Endometrial microvascular endothelial cells (primary cell): ENCODE results near the gene NAIF1. TPM values are rescaled to one million over a fixed set of nuclear protein-coding genes. Genes with fewer than 3 reads are reported as not detected.
"Not testable (repeated sequence)": the region's sequence is repeated elsewhere in the genome, so short reads cannot be mapped to it uniquely, and the experiment has no call there.

ENCODE experiments used
- in situ Hi-C: cut with HindIII; loops from 2 replicates; pipeline ENCODE4 v1.10.0; 2017; ENCODE audit warnings: low sequenced_read_pairs, low pct_unique_long_range_greater_than_20kb; ENCODE audit errors: inconsistent ontology term
- total RNA-seq: library from RNA; depleted of rRNA; stranded (reverse); fragments of >200 nt; gene quantifications from one replicate; pipeline ENCODE4 v1.2.3, GENCODE V29; 2015; ENCODE audit errors: inconsistent ontology term

NAIF1 gene, protein sequence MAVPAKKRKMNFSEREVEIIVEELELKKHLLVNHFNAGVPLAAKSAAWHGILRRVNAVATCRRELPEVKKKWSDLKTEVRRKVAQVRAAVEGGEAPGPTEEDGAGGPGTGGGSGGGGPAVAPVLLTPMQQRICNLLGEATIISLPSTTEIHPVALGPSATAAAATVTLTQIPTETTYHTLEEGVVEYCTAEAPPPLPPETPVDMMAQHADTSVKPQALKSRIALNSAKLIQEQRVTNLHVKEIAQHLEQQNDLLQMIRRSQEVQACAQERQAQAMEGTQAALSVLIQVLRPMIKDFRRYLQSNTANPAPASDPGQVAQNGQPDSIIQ
- total RNA-seq: 12.9 TPM

DNA sequence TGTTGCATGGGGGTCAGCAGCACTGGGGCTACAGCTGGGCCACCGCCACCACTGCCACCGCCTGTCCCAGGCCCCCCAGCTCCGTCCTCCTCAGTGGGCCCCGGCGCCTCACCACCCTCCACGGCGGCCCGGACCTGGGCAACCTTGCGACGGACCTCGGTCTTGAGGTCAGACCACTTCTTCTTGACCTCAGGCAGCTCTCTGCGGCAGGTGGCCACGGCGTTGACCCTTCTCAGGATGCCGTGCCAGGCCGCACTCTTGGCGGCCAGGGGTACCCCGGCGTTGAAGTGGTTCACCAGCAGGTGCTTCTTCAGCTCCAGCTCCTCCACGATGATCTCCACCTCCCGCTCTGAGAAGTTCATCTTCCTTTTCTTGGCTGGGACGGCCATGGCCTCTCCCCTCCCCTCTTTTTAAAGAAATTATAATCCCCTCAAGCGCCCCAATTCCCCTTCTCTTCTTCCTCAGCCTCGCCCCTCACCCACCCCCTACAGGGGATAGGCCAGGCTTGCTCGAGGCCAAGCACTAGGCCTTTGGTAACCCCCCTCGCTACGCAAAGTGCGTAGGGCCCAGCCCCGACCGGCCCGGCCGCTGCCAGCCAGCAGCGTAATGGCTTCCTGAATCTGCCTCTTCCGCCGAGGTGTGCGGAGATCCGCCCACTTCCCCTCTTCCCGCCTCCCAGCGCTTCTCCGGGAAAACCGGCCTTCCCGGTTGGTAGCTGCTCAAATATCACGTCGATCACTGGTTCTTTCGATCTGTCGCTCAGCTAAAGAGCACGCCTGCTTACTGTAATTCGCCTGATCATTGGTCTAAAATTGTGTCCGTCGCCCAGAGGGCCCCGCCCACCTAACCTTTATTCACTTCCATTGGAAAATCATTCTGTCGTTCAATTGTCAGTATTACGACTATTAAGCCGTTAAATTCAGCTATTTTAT lies at the start of gene NAIF1:
NAIF1 (minus strand) TSS at position 608 of the 932 bp plus-strand sequence; CDS start at position 389, 219 bp downstream.
- in situ Hi-C loops: no loop called here

DNA sequence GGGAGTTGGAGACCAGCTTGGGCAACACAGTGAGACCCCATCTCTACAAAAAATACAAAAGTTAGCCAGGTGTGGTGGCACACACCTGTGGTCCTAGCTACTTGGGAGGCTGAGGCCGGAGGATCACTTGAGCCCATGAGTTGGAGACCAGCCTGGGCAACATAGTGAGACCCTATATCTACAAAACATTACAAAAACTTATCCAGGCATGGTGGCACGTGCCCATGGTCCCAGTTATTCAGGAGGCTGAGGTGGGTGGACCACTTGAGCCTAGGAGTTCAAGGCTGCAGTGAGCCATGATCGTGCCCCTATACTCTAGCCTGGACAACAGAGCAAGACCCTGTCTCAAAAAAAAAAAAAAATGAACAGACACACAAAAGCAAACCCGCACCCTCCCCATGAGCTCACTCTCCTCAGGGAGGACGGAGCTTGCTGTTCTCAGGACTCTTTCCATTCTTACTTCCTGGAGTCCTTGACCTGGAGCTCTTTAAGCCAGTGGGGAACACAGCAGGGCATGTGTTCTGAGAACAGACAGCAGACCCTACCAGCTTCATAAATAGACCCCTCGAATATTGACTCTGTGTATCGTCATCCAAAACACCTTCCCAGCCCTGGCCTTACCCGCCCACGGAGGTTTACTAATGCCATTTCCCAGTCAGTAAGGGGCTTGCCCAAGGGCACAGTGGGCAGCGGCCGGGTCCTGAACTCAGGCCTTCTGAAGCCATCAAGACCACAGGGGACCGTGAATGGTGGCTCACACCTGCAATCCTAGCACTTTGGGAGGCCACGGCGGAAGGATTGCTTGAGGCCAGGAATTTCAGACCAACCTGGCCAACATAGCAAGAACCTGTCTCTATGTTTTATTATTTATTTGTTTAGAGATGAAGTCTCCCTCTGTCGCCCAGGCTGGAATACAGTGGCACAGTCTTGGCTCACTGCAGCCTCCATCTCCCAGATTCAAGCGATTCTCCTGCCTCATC lies 49.3 kb upstream of the NAIF1 start:
- in situ Hi-C loops: no loop called here

DNA sequence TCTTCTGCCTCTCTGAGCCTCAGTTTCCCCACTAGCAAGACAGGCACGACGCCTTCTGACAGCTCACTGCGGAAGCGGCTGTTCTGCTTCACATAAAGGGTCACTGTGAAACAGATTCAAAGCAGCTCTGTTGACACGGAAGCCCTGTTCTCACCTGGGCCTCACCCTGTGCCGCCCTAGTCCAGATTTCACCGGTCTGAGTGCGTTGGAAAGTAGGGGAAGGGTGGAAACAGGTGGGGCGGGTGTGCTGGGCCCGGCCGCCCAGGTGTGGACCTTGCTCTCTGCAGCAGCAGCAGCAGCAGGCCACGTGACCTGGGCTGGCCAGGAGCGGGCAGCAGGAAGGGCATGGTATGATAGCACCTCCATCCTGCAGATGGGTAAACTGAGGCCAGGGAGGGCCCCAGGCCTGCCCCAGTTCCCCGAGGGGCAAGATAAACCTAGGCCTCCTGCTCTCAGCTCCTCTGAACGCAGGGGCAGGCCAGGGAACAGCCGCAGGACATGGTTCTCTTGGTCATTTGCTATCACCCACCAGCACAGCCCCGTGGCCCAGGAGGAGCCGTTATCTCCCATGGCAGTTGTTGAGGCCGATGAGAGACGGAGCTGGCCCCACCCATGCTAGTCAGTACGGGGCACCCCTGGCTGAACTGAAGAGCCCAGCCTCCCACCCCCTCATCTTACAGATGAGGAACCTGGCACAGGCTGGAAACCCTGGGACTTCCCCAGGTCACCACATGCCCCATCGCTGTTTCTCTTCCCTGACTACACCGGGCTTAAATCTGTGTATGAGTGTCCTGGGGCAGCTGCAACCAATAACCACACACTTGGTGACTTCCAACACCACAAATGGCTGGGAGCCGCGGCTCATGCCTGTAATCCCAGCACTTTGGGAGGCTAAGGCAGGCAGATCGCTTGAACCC lies 48.3 kb upstream of the NAIF1 start:
- in situ Hi-C loops: no loop called here

DNA sequence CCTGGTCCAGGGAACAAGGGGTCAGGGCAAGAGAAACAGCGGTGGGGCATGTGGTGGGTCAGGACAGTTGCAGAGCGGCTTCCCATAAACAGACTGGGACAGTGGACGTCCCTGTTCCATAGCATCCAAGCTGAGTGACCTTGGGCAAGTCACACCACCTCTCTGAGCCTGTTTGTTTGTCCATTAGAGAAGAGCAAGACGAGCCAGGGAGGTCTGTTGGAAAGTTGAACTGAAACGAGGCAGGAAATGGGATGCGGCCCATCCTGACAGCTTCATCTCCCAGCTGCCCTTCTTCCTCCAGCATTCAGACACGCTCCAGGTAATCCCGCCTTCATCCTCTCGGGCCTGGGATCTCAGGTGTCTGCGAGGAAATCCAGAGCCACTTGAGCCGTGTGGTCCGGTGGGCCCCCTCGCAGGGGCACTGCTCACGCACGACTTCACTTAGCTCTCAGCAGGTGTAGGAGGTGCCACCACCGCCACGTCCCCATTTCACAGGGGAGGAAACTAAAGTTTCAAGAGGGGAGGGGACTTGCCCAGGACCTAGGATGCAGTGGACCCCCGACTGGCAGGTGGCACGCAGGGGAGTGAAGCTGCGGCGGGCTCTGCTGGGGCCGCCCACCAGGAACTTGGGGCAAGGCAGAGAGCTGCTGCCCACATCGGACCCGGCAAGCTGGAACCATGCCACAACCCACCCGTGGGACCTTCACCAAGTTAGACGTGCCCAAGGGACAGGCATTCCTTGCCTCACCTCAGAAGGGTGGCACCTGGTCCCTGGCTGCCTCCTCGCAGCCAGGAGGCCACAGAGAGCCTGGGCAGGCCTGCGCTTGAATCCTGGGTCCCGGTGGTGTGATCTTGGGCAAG lies 47.4 kb upstream of the NAIF1 start:
- in situ Hi-C loops: no loop called here

DNA sequence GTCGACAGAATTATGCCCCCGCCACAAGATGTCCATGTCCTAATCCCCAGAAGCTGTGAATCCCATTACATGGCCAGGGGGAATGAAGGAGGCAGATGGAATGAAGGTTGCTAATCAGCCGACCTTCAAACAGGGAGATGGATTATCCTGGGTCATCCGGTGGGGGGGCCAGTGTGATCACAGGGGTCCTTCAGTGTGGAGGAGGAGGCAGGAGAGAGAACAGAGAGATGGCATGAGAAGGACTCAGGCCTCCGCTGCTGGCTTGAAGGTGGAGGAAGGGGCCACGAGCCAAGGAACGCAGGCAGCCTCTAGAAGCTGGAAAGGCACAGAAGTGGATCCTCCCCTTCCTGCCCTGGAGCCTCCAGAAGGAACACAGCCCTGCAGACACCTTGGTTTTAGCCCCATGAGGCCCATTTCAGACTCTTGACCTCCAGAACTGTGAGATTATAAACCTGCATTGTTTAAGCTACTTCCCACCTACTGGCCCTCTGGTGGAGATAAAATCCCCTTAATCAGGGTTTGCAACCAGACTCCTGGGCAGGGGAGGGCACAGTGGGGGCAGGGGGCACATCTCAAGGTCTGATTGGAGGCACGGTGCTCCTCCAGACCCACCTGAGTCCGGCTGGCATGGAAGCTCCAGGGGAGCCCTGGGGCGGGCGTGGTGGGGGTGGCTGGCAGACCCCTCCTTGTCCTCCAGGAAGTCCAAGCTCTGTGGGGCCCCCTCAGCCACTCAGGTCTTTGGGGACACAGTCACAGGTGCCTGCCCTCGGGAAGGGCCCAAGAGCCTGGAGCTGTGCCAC lies 46.6 kb upstream of the NAIF1 start:
- in situ Hi-C loops: no loop called here

DNA sequence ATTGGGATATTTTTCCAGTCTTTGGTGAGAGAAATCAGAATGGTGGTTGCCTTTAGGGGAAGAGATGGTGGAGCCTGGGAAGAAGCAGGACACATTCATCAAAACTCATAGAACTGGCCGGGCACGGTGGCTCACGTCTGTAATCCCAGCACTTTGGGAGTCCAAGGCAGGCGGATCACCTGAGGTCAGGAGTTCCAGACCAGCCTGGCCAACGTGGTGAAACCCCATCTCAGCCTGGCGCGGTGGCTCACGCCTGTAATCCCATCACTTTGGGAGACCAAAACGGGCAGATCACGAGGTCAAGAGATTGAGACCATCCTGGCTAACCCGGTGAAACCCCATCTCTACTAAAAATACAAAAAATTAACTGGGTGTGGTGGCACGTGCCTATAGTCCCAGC lies 44.6 kb upstream of the NAIF1 start:
- in situ Hi-C loops: not testable (repeated sequence)

DNA sequence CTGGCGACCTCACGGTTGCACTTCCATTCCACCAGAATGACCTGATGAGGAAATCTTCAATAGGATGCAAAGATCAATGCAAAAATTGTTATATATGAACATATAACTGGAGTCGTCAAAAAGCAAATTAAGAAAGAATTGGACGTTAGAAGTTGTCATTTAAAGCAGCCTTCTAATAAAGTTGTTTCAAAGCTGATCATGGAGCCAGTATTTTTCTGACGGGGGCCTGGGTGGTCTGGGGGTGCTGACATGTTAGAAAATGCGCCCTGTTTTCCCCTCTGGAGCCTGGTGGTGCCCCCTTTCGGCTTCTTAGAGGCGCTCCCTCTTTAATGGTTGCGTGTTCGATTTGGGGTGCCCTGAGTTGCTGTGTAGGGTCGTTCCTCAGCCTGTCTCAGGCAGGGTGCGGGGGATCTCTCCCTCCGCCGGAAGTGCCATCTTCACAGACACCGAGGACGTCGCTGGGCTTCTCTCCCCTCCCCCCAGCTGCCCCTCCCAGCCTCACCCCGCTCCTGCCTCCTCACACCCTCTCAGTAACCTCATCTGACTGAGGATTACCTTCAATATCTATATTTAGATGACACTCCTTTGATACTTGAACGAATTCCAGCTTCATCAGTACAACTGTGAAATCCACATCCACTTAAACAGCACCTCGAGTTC lies 42.1 kb upstream of the NAIF1 start:
- in situ Hi-C loops: no loop called here

DNA sequence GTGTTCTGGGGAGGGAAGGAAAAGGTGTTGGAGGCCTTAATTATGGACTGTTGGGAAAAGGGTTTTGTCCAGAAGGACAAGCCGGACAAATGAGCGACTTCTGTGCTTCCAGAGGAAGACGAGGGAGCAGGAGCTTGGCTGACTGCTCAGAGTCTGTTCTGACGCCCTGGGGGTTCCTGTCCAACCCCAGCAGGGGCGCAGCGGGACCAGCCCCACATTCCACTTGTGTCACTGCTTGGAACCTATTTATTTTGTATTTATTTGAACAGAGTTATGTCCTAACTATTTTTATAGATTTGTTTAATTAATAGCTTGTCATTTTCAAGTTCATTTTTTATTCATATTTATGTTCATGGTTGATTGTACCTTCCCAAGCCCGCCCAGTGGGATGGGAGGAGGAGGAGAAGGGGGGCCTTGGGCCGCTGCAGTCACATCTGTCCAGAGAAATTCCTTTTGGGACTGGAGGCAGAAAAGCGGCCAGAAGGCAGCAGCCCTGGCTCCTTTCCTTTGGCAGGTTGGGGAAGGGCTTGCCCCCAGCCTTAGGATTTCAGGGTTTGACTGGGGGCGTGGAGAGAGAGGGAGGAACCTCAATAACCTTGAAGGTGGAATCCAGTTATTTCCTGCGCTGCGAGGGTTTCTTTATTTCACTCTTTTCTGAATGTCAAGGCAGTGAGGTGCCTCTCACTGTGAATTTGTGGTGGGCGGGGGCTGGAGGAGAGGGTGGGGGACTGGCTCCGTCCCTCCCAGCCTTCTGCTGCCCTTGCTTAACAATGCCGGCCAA lies 41.3 kb upstream of the NAIF1 start:
- in situ Hi-C loops: no loop called here

DNA sequence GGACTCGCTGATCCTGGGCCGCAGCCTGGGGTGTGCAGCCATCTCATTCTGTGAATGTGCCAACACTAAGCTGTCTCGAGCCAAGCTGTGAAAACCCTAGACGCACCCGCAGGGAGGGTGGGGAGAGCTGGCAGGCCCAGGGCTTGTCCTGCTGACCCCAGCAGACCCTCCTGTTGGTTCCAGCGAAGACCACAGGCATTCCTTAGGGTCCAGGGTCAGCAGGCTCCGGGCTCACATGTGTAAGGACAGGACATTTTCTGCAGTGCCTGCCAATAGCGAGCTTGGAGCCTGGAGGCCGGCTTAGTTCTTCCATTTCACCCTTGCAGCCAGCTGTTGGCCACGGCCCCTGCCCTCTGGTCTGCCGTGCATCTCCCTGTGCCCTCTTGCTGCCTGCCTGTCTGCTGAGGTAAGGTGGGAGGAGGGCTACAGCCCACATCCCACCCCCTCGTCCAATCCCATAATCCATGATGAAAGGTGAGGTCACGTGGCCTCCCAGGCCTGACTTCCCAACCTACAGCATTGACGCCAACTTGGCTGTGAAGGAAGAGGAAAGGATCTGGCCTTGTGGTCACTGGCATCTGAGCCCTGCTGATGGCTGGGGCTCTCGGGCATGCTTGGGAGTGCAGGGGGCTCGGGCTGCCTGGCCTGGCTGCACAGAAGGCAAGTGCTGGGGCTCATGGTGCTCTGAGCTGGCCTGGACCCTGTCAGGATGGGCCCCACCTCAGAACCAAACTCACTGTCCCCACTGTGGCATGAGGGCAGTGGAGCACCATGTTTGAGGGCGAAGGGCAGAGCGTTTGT lies 40.5 kb upstream of the NAIF1 start:
- in situ Hi-C loops: no loop called here

DNA sequence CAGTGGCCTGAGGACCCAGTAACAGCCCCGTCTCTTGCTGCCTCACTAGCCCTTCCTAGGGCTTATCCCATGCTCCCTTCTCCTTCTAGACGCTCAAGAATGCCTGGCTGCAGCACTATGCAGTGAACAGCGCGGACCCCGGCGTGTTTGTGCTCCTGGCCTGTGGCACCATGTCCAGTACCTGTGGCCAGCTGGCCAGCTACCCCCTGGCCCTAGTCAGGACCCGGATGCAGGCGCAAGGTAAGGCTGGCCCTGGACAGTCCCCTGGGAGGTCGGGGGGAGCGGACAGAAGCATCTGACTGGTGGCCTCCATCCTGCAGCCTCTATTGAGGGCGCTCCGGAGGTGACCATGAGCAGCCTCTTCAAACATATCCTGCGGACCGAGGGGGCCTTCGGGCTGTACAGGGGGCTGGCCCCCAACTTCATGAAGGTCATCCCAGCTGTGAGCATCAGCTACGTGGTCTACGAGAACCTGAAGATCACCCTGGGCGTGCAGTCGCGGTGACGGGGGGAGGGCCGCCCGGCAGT lies 39.9 kb upstream of the NAIF1 start:
- in situ Hi-C loops: no loop called here

DNA sequence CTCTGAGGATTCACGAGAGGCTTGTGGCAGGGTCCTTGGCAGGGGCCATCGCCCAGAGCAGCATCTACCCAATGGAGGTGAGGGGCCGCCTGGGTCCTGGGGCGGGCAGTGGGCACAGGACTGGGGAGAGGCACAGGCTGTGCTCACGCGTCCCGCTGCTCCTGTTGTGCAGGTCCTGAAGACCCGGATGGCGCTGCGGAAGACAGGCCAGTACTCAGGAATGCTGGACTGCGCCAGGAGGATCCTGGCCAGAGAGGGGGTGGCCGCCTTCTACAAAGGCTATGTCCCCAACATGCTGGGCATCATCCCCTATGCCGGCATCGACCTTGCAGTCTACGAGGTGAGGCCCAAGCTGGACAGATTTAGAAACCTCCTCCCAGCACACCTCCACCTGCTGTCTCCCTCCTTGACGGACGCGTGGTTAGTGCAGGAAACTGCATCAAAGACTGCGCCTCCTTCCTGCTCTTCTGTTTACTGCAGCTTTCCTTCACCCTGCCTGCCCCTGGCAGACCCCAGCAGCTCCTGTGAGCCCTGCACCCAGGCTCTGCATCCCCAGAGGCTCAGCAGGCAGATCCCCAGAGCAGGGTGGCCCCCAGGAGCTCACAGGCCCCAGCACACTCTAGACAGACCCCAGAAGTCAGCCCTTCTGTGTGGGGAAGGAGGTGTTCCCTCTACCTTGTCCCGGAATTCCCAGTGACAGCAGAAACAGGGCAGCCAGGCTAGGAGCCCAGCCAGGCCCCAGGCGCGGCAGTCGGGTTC lies 39.2 kb upstream of the NAIF1 start:
- in situ Hi-C loops: no loop called here

DNA sequence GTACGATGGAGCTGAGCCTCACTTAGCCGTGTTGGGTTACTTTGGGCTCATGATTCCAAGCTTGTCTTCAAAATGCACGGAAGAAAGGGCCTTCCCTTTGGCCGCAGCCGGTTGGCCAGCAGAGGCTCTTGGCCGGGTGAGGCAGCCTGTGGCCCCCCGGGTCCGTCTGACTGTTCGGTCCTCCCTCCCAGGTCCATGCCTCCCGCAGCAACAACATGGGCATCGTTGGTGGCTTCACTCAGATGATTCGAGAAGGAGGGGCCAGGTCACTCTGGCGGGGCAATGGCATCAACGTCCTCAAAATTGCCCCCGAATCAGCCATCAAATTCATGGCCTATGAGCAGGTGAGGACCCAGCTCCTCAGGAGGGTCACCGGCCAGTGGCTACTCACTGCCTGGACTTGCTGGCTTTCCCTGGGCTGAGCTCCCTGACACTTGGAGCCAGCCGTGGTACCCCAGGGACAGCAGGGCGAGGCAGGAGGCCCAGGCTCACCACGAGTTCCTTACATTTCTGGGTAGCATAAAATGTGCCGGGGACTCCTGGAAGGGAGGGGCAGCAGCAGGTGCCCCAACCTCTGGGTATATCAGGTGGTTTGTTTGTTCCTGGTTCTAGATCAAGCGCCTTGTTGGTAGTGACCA lies 38.5 kb upstream of the NAIF1 start:
- in situ Hi-C loops: no loop called here

DNA sequence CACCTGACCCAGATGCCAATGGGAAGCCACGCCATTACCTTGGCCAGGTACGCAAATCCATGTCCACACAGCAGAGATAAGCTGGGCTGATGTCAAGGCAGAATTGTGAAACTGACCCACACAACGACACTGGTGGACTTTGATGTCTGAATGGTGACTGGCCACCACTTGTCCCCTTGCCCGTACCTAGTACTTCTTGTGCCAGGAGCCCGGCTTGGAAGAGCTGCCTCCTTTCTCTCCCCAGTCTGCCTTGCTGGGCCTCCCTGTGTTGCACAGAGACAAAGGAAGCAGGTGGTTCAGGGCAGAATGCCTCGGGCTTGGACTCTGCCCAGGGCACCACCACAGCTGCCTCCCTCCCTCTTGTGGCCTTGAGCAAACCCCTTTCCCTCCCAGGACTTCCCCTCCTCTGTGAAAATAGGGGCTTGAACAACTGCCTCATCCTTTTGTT lies 37.1 kb upstream of the NAIF1 start:
- in situ Hi-C loops: no loop called here
